Measurements from ENCODE around the gene CFAP210.
"Not testable (repeated sequence)": the region's sequence is repeated elsewhere in the genome, so short reads cannot be mapped to it uniquely, and the experiment has no call there.

The CFAP210 gene

DNA sequence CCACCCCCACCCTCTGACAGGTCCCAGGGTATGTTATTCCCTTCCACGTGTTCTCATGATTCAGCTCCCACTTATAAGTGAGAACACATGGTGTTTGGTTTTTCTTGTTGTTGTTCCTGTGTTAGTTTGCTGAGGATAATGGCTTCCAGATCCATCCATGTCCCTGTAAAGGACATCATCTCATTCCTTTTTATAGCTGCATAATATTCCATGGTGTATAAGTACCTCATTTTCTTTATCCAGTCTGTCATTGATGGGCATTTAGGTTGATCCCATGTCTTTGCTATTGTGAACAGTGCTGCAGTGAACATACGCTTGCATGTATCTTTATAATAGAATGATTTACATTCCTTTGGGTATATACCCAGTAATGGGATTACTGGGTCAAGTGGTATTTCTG is 5.0 kb upstream of the CFAP210 start:
- H3K4me1 ChIP-seq (ENCODE audit: control insufficient read depth in 5 of 5, insufficient read depth in 5 of 5, low read length in 5 of 5): peaks cover 0 to 22% (median 16%) of the 10 kb centered on the region in 5 donors
- not testable (repeated sequence) for H3K4me3 ChIP-seq (ENCODE audit: low read depth in 1 of 5, low read length in 5 of 5); H3K27me3 ChIP-seq (ENCODE audit: control insufficient read depth in 5 of 5, insufficient read depth in 4 of 5, low read length in 5 of 5); H3K9me3 ChIP-seq (ENCODE audit: control insufficient read depth in 5 of 5, low read length in 5 of 5); H3K9ac ChIP-seq (ENCODE audit: low read length in 5 of 5); H3K27ac ChIP-seq (ENCODE audit: low read depth, low read length)
- H3K36me3 ChIP-seq (ENCODE audit: control insufficient read depth in 5 of 5, insufficient read depth in 5 of 5, low read length in 5 of 5): peaks cover 0 to 13% (median 2%) of the 10 kb centered on the region in 5 donors

GRCh38 chr2:169696381-169696780 is 2.2 kb upstream of the CFAP210 start:
- Histone ChIP-seq H3K9me3 (ENCODE audit: control insufficient read depth in 5 of 5, low read length in 5 of 5) (no peaks in the 10 kb centered on the region), H3K27ac (ENCODE audit: low read depth, low read length) (no peak overlapping the region), H3K27me3 (ENCODE audit: control insufficient read depth in 5 of 5, insufficient read depth in 4 of 5, low read length in 5 of 5) (no peaks in the 10 kb centered on the region), H3K36me3 (ENCODE audit: control insufficient read depth in 5 of 5, insufficient read depth in 5 of 5, low read length in 5 of 5) (peaks cover 0 to 11% (median 2%) of the 10 kb centered on the region in 5 donors), H3K4me3 (ENCODE audit: low read depth in 1 of 5, low read length in 5 of 5) (no peak overlapping the region), H3K9ac (ENCODE audit: low read length in 5 of 5) (no peak overlapping the region), H3K4me1 (ENCODE audit: control insufficient read depth in 5 of 5, insufficient read depth in 5 of 5, low read length in 5 of 5) (peaks cover 0 to 26% (median 22%) of the 10 kb centered on the region in 5 donors)

DNA sequence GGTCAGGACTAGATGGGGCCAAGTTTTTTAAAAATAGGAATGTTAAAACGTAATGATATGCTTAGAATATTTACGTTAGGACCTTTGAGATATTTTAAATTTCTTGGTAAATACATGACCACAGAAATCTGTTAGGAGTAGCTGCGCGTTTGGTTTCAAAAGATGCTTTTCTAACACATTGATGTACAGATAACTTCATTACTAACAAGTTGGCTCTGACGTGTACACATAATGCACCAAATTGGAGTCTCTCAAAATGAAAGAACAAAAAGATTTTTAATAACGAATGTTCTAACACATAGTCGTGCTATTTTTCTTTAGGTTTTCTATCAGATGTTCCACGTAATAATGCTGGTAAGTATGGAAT is 672 bp upstream of the CFAP210 start:
- Histone ChIP-seq H3K27me3 (ENCODE audit: control insufficient read depth in 5 of 5, insufficient read depth in 4 of 5, low read length in 5 of 5) (no peaks in the 10 kb centered on the region), H3K36me3 (ENCODE audit: control insufficient read depth in 5 of 5, insufficient read depth in 5 of 5, low read length in 5 of 5) (peaks cover 0 to 8% (median 2%) of the 10 kb centered on the region in 5 donors), H3K9me3 (ENCODE audit: control insufficient read depth in 5 of 5, low read length in 5 of 5) (no peaks in the 10 kb centered on the region), H3K27ac (ENCODE audit: low read depth, low read length) (peak overlapping the region; percentile 58), H3K9ac (ENCODE audit: low read length in 5 of 5) (peak overlapping the region; percentile 0 to 92 (median 91)), H3K4me1 (ENCODE audit: control insufficient read depth in 5 of 5, insufficient read depth in 5 of 5, low read length in 5 of 5) (peaks cover 0 to 26% (median 22%) of the 10 kb centered on the region in 5 donors), H3K4me3 (ENCODE audit: low read depth in 1 of 5, low read length in 5 of 5) (peak overlapping the region; percentile 78 to 95 (median 91))

DNA sequence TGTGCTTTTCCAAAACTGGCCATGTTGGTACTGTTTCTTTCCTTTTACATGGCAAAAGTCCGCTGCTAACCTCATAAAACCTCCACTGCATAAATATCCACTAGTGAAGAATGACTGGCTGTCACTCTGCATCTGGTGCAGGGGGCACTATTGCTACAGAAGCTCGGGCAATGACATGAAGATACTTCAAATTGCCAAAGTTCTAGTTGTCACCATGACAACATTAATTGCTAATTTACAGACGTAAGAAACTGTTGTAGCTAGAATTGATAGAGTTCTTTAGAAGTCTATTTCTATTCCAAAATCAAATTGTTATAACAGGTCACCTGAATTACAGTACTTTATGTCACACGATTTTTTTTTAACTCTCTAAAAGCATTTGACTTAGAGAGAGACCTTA is 845 bp downstream of the CFAP210 start:
- H3K4me1 ChIP-seq (ENCODE audit: control insufficient read depth in 5 of 5, insufficient read depth in 5 of 5, low read length in 5 of 5): peaks cover 0 to 26% (median 22%) of the 10 kb centered on the region in 5 donors
- H3K9ac ChIP-seq (ENCODE audit: low read length in 5 of 5): peak overlapping the region in 1 of 5 donors; percentile 17
- H3K36me3 ChIP-seq (ENCODE audit: control insufficient read depth in 5 of 5, insufficient read depth in 5 of 5, low read length in 5 of 5): no peaks in the 10 kb centered on the region
- no peaks in the 10 kb centered on the region for H3K9me3 ChIP-seq (ENCODE audit: control insufficient read depth in 5 of 5, low read length in 5 of 5)
- peak overlapping the region; percentile 2 for H3K27ac ChIP-seq (ENCODE audit: low read depth, low read length)
- no peaks in the 10 kb centered on the region for H3K27me3 ChIP-seq (ENCODE audit: control insufficient read depth in 5 of 5, insufficient read depth in 4 of 5, low read length in 5 of 5)
- peak overlapping the region in 3 of 5 donors; percentile 91 to 92 (median 91) for H3K4me3 ChIP-seq (ENCODE audit: low read depth in 1 of 5, low read length in 5 of 5)

- H3K9ac ChIP-seq (ENCODE audit: low read length in 5 of 5): no peak overlapping the region
- no peaks in the 10 kb centered on the region for H3K27me3 ChIP-seq (ENCODE audit: control insufficient read depth in 5 of 5, insufficient read depth in 4 of 5, low read length in 5 of 5)
- no peak overlapping the region for H3K27ac ChIP-seq (ENCODE audit: low read depth, low read length)
- peaks cover 0 to 26% (median 22%) of the 10 kb centered on the region in 5 donors for H3K4me1 ChIP-seq (ENCODE audit: control insufficient read depth in 5 of 5, insufficient read depth in 5 of 5, low read length in 5 of 5)
- no peak overlapping the region for H3K4me3 ChIP-seq (ENCODE audit: low read depth in 1 of 5, low read length in 5 of 5)
- no peaks in the 10 kb centered on the region for H3K9me3 ChIP-seq (ENCODE audit: control insufficient read depth in 5 of 5, low read length in 5 of 5)
- no peaks in the 10 kb centered on the region for H3K36me3 ChIP-seq (ENCODE audit: control insufficient read depth in 5 of 5, insufficient read depth in 5 of 5, low read length in 5 of 5)
Measured at GRCh38 chr2:169692718-169693117, 1.5 kb downstream of the CFAP210 start.

- no peak overlapping the region for H3K4me3 ChIP-seq (ENCODE audit: low read depth in 1 of 5, low read length in 5 of 5)
- H3K9me3 ChIP-seq (ENCODE audit: control insufficient read depth in 5 of 5, low read length in 5 of 5): no peaks in the 10 kb centered on the region
- no peaks in the 10 kb centered on the region for H3K27me3 ChIP-seq (ENCODE audit: control insufficient read depth in 5 of 5, insufficient read depth in 4 of 5, low read length in 5 of 5)
- H3K4me1 ChIP-seq (ENCODE audit: control insufficient read depth in 5 of 5, insufficient read depth in 5 of 5, low read length in 5 of 5): peaks cover 0 to 26% (median 22%) of the 10 kb centered on the region in 5 donors
- no peak overlapping the region for H3K27ac ChIP-seq (ENCODE audit: low read depth, low read length)
- no peak overlapping the region for H3K9ac ChIP-seq (ENCODE audit: low read length in 5 of 5)
- H3K36me3 ChIP-seq (ENCODE audit: control insufficient read depth in 5 of 5, insufficient read depth in 5 of 5, low read length in 5 of 5): no peaks in the 10 kb centered on the region
Measured at GRCh38 chr2:169690958-169691357, 3.2 kb downstream of the CFAP210 start.

- not testable (repeated sequence) for H3K9me3 ChIP-seq (ENCODE audit: control insufficient read depth in 5 of 5, low read length in 5 of 5); H3K36me3 ChIP-seq (ENCODE audit: control insufficient read depth in 5 of 5, insufficient read depth in 5 of 5, low read length in 5 of 5); H3K4me1 ChIP-seq (ENCODE audit: control insufficient read depth in 5 of 5, insufficient read depth in 5 of 5, low read length in 5 of 5); H3K27ac ChIP-seq (ENCODE audit: low read depth, low read length); H3K27me3 ChIP-seq (ENCODE audit: control insufficient read depth in 5 of 5, insufficient read depth in 4 of 5, low read length in 5 of 5); H3K4me3 ChIP-seq (ENCODE audit: low read depth in 1 of 5, low read length in 5 of 5); H3K9ac ChIP-seq (ENCODE audit: low read length in 5 of 5)
Measured at GRCh38 chr2:169687943-169688342, 6.3 kb downstream of the CFAP210 start.

DNA sequence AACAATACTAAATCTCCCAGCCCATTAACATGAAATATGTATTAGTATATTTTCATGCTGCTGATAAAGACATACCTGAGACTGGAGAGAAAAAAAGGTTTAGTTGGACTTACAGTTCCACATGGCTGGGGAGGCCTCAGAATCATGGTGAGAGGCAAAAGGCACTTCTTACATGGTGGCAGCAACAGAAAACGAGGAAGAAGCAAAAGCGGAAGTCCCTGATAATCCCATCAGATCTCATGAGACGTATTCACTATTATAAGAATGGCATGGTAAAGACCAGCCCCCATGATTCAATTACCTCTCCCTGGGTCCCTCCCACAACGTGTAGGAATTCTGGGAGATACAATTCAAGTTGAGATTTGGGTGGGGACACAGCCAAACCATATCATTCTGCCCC is 7.4 kb downstream of the CFAP210 start:
- H3K27me3 ChIP-seq (ENCODE audit: control insufficient read depth in 5 of 5, insufficient read depth in 4 of 5, low read length in 5 of 5); H3K9ac ChIP-seq (ENCODE audit: low read length in 5 of 5); H3K9me3 ChIP-seq (ENCODE audit: control insufficient read depth in 5 of 5, low read length in 5 of 5); H3K4me3 ChIP-seq (ENCODE audit: low read depth in 1 of 5, low read length in 5 of 5); H3K27ac ChIP-seq (ENCODE audit: low read depth, low read length); H3K36me3 ChIP-seq (ENCODE audit: control insufficient read depth in 5 of 5, insufficient read depth in 5 of 5, low read length in 5 of 5); H3K4me1 ChIP-seq (ENCODE audit: control insufficient read depth in 5 of 5, insufficient read depth in 5 of 5, low read length in 5 of 5): not testable (repeated sequence)

GRCh38 chr2:169684712-169685111 is 9.5 kb downstream of the CFAP210 start:
- H3K36me3 ChIP-seq (ENCODE audit: control insufficient read depth in 5 of 5, insufficient read depth in 5 of 5, low read length in 5 of 5); H3K27ac ChIP-seq (ENCODE audit: low read depth, low read length); H3K9ac ChIP-seq (ENCODE audit: low read length in 5 of 5); H3K4me3 ChIP-seq (ENCODE audit: low read depth in 1 of 5, low read length in 5 of 5); H3K4me1 ChIP-seq (ENCODE audit: control insufficient read depth in 5 of 5, insufficient read depth in 5 of 5, low read length in 5 of 5); H3K27me3 ChIP-seq (ENCODE audit: control insufficient read depth in 5 of 5, insufficient read depth in 4 of 5, low read length in 5 of 5); H3K9me3 ChIP-seq (ENCODE audit: control insufficient read depth in 5 of 5, low read length in 5 of 5): not testable (repeated sequence)

DNA sequence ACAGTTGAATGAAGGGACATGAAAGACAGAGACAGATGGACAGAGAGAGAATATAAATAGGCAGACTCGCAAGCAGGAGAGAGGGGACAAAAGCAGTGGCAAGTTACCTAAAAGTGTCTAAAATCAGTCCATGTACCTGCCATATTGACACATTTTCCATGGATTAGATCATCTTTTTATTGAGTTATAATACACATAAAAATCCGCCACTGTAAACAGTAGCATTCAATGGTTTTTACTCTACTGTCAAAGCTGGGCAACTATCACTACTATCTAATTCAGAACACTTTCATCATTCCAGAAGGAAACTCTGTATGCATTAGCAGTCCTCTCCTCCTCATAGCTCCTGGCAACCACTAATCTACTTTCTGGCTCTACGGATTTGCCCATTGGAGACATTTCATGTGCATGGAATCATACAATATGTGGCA is 10.1 kb downstream of the CFAP210 start:
- H3K4me1 ChIP-seq (ENCODE audit: control insufficient read depth in 5 of 5, insufficient read depth in 5 of 5, low read length in 5 of 5): no peaks in the 10 kb centered on the region
- H3K36me3 ChIP-seq (ENCODE audit: control insufficient read depth in 5 of 5, insufficient read depth in 5 of 5, low read length in 5 of 5): no peaks in the 10 kb centered on the region
- no peak overlapping the region for H3K4me3 ChIP-seq (ENCODE audit: low read depth in 1 of 5, low read length in 5 of 5)
- H3K27ac ChIP-seq (ENCODE audit: low read depth, low read length): no peak overlapping the region
- H3K9me3 ChIP-seq (ENCODE audit: control insufficient read depth in 5 of 5, low read length in 5 of 5): no peaks in the 10 kb centered on the region
- H3K27me3 ChIP-seq (ENCODE audit: control insufficient read depth in 5 of 5, insufficient read depth in 4 of 5, low read length in 5 of 5): no peaks in the 10 kb centered on the region
- no peak overlapping the region for H3K9ac ChIP-seq (ENCODE audit: low read length in 5 of 5)
